Measurements from ENCODE around the gene ARHGAP6.
"Not testable (repeated sequence)": the region's sequence is repeated elsewhere in the genome, so short reads cannot be mapped to it uniquely, and the experiment has no call there.

ARHGAP6 gene

DNA sequence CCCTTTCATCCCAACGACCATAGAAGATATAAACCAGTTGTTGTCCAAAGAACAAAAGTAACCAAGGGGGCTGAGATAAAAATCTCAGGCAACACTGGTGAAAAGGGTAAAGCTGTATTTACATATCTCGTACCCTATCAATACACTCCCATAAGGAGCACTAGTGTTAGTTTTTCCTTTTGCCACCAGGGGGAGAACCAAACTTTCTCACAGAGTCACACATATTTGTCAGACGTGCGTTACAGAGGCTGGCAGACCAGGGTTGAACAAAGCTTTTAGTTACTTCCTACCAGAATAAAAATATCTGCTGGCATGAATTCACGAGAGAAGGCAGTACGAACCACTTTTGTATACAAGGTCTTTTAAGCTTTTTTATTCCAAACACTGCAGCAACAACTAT, 284.3 kb downstream of the ARHGAP6 start:
- DNase-seq = peak; percentile 75

GRCh38 chrX:11380187-11380844, 285.4 kb downstream of the ARHGAP6 start:
- no peak for DNase-seq

GRCh38 chrX:11376163-11376562, 289.6 kb downstream of the ARHGAP6 start:
- no peak for DNase-seq

DNA sequence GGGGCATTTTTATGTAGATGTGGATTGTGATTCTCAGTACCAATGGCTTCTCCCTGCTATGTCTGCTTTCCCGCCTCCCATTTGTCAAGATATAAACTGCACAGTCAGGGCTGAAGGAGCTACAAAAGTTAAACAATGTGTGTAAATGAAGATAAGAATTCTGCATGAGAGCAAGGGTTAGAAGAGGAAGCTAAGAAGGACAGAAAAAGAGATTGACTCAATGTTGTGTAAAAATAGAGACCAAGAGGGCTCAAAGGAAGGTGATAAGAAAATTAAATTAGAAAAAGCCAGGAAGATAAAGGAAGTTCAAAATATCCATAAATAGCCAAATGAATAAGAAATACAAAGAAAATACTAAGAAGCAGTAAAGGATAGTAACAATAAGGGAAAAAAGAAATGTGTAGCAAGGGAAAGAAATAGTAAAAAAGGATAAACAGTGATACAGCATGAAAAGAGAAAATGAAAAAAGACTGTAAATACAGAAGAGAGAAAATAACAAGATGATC, 290.1 kb downstream of the ARHGAP6 start:
- peak; percentile 90 for DNase-seq

GRCh38 chrX:11374570-11374969, 291.1 kb downstream of the ARHGAP6 start:
- DNase-seq = no peak

DNA sequence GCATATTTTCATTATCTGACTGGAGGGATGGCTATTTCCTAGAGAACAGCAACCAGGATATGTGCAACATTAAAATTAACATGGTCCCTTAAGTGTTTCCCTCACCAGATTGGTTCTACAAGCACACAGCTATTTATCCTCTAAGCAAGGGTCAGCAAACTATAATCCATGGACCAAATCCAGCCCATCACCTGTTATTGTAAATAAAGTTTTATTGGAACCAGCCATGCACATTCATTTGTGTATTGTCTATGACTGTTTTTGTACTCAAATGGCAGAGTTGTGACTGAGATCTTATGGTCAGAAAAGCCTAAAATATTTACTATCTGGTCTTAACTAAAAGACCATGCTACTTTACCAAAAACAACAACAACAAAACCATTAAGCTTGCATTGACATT, 294.6 kb downstream of the ARHGAP6 start:
- DNase-seq = no peak

GRCh38 chrX:11367609-11368430, 297.9 kb downstream of the ARHGAP6 start:
- DNase-seq = peak; percentile 85

- DNase-seq = no peak
Measured at GRCh38 chrX:11366998-11367595, 298.6 kb downstream of the ARHGAP6 start.

DNA sequence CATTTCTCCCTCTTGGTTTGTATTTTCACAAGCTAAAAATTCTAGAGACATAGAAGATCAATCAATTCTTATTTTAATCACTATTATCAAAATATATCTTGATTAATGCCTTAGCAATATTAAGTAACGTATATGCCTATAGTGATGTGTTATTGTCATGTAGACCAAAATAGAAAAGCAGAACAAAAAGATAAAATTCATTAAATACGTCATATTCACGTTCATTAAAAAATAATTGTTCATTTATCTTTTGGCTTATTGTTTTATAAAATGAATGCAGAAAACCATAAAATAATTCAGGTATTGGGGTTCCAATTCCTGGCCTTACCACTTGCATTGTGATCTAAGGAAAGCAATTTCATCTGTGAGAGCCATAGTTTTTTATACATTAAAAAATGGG, 300.3 kb downstream of the ARHGAP6 start:
- DNase-seq = no peak

DNA sequence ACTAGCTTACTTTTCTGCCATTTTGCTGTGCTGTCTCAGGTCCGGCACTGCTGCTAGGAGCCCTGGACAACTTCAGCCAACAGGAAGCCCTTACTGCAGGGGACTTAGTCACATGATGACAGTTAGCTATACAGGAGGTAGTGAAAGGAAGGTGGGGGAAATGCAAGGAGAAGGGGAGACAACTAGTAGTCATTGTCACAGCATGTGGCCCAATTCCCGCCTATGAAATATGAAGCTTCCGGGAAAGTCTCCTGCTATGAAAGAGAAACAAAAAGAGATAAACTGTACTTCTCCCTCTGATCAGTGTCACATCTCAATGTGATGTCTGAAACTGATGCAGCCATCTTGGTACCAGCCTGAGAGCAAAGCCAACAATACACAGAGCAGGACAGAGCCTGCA, 300.9 kb downstream of the ARHGAP6 start:
- no peak for DNase-seq

DNA sequence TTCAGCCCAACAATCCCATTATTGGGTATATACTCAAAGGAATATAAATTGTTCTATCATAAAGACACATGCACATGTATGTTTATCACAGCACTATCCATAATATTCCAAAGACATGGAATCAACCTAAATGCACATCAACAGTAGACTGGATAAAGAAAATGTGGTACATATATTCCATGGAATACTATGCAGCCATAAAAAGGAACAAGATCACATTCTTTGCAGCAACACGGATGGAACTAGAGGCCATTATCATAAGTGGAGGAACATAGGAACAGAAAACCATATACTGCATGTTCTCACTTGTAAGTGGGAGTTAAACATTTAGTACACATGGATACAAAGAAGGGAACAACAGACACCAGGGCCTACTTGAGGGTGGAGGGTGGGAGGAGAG, 301.9 kb downstream of the ARHGAP6 start:
- DNase-seq = not testable (repeated sequence)

DNA sequence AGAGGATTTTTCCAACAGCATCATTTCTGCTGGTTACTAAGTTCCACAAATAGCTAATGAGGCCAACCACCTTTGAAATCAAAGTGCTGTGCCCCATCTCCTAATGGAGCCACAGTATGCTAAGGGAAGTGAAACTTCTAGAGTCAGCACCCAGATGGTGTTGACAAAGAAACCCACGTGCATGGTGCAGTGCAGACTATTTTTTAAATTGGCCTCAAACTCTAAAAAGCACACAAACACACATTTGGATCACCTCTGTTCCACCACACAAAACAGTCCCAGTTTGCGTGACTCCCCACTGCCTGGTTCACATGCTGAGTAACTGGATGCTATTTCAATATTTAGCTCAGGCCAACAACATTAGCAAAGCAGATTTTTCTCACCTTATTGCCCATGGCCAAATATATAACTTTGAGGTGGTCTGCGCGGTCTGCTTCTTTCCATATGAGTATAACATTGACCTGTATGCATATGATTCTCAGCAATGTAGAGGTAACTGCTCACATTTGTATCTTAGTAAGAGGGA, 302.6 kb downstream of the ARHGAP6 start:
- no peak for DNase-seq

DNA sequence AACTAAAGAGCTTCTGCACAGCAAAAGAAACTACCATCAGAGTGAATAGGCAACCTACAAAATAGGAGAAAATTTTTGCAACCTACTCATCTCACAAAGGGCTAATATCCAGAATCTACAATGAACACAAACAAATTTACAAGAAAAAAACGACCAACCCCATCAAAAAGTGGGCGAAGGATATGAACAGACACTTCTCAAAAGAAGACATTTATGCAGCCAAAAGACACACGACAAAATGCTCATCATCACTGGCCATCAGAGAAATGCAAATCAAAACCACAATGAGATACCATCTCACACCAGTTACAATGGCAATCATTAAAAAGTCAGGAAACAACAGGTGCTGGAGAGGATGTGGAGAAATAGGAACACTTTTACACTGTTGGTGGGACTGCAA, 304.1 kb downstream of the ARHGAP6 start:
- not testable (repeated sequence) for DNase-seq

- not testable (repeated sequence) for DNase-seq
Measured at GRCh38 chrX:11355944-11356343, 309.8 kb downstream of the ARHGAP6 start.

DNA sequence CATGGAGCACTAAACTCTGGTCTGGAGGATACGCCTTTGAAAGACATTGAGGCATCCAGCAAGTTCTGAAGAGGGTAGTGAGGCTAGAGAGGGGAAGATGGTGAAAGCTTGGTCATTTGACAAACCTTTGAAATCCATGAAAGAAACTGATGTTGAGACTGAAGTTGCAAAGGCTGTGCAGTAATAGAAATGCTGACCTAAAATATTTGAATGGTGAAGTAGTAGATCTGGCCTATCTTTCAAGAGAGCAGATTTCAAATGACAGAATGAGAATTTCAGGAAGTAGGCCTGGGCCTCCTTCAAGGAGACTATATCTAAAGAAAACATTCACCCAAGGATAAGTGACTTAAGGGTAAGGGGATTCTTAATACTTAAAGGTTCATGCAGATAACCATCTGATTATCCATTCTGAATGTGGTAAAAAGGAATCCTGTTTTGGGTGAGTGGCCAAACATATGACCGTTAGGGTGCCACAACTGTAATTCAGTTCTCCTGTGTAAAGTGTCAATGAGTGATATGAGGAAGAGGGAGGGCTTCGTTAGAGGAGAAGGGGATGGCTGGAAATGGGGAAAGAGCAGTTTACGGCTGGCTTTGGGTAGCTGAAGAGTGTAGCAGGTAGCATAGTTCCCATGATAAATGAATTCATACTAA, 310.3 kb downstream of the ARHGAP6 start:
- no peak for DNase-seq

- peak; percentile 48 for DNase-seq
Measured at GRCh38 chrX:11352296-11352741, 313.4 kb downstream of the ARHGAP6 start.

DNA sequence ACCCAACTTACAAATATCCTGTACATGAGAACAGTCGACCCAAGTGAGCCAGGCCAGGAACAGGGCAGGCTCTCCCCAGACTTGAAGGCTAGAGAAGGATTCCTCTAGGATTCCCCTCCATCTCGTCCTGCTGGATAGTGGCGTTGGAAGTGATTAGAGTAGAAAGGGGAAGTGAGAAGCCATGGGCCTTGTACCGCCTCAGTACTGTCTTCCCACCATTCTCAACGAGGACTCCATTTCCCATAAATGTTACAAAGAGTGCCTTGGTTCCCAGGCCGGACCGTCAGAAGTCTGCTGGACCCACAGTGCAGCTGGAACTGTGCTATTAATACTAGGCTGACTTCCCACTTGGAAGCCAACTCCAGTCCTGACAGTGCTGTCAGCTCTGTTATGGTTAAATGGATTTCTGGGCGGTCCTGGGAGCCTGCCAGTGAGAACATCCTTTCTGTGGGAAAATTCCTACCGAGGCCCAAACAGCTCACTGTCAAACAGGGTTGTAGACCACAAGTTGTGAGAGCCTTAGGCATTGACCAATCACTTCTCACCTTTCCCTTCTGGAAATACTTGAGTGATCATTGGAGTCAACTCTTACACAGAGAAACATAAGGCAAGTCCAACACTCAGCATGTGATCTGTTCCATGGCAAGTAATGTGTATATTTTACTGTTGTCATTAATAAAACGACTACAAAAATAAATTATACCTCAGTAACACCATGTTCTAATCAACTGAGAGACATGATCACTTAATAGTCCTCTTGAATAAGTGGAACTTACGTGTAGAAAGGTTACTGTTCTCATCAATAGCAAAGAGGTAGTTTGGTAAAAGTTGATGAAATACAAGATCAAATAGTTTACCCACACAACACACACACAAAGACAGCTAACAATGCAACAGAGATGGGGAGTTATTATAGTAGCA, 314.1 kb downstream of the ARHGAP6 start:
- DNase-seq = no peak

DNA sequence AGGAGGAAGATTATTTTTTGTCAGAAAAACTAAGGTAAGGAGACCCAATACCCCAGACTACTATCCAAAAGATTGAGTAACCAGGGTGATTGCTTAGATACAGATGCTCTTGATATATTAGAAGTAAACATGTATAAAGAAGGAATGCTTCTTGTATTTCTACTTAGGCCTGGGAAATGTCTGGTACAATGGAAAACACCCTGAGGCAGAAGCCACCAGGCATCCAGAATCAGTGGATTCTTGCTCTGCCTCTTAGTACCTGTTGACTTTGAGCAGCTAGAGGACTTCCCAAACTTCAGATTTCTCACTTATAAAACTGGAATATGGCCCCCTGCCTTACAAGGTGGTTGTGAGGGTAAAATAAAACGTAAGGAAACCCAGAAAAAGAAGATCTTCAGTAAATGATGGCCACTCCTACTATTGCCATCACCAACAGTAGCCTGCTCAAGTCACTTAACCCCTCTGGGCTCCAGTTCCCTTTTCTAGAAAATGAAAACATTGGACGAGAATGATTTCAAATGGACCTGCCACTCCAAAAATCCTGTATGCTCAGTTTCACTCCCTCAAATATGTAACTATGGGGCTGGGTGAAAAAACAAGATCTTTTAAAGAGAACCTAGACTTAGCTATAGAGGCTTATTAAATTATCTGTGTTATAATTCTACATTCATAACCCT, 315.9 kb downstream of the ARHGAP6 start:
- no peak for DNase-seq

- DNase-seq = no peak
Measured at GRCh38 chrX:11349020-11349419, 316.7 kb downstream of the ARHGAP6 start.

- no peak for DNase-seq
Measured at GRCh38 chrX:11347300-11347699, 318.4 kb downstream of the ARHGAP6 start.

DNA sequence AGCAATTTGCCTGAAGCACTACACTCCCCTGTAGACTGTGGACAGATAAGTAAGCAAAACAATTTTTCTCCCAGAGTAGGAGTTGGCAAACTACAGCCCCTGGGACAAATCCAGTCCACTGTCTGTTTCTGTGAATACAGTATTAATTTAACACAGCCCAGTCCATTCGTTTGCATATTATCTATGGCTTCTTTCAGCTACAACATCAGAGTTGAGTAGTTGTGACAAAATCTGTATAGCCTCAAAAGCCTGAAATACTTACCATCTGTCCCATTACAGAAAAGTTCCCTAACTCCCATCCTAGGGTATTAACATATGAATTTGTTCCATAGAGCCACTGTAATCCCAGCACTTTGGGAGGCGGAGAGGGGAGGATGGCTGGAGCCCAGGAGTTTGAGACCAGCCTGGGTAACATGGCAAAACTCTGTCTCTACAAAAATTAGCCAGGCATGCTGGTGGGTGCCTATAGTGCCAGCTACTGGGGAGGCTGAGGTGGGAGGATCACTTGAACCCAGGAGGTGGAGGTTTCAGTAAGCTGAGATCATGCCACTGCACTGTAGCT, 319.5 kb downstream of the ARHGAP6 start:
- no peak for DNase-seq

Measured in hematopoietic multipotent progenitor cell treated with erythropoietin and hydrocortisone succinate and interleukin-3 and kit ligand, for 8 days (in vitro differentiated cells).